ENCODE measurements around the gene RUBCN.
"Not testable (repeated sequence)": the region's sequence is repeated elsewhere in the genome, so short reads cannot be mapped to it uniquely, and the experiment has no call there.

- not testable (repeated sequence) for TF ChIP-seq POLR2AphosphoS5 (IDR thresholded peaks at IDR 0.05); CTCF (IDR thresholded peaks at IDR 0.05 in 8 of 11, conservative IDR thresholded peaks at IDR 0.05 in 3 of 11)
Measured at GRCh38 chr3:197637556-197637955, 99.1 kb downstream of the RUBCN start.
